Thoracic aorta (tissue), 2 donors: ENCODE data around the gene ERO1B. TPM values are rescaled to one million over a fixed set of nuclear protein-coding genes. Genes with fewer than 3 reads are reported as not detected.

Experiments
- ATAC-seq: fragments of 150-250 bp; one replicate; pipeline ENCODE4 v1.8.0; 2017; ENCODE audit warnings: low read depth; ENCODE audit not compliant: insufficient number of reproducible peaks, low FRiP score
- DNase-seq: peaks from one replicate; pipeline ENCODE4 v3.0.0-alpha.2; 2020; ENCODE audit warnings: low spot score
- H3K27ac ChIP-seq, 2 donors: fragments of 200-600 bp; sonication (generic); 1 replicate in 1 of 2; 2 replicates in 1 of 2; pipeline ENCODE4 v1.5.1; 2016; ENCODE audit warnings: mild to moderate bottlenecking in 2 of 2, moderate library complexity in 2 of 2
- H3K27me3 ChIP-seq: fragments of 200-600 bp; sonication (generic); replicated peaks from 2 replicates; pipeline ENCODE4 v1.6.0; 2016; ENCODE audit warnings: mild to moderate bottlenecking; ENCODE audit not compliant: insufficient read depth
- H3K36me3 ChIP-seq: fragments of 200-600 bp; sonication (generic); one replicate; pipeline ENCODE4 v1.5.1; 2016
- H3K4me1 ChIP-seq, 2 donors: fragments of 200-600 bp; sonication (generic); 1 replicate in 1 of 2; 2 replicates in 1 of 2; pipeline versions ENCODE4 v1.5.1 to v1.6.0; 2016; ENCODE audit warnings: low read depth in 2 of 2, mild to moderate bottlenecking in 1 of 2; ENCODE audit not compliant: control insufficient read depth in 1 of 2
- H3K4me3 ChIP-seq: fragments of 200-600 bp; sonication (generic); 2 replicates; pipeline ENCODE4 v1.5.1; 2016; ENCODE audit warnings: mild to moderate bottlenecking
- H3K9me3 ChIP-seq: fragments of 200-600 bp; sonication (generic); 2 replicates; pipeline ENCODE4 v1.5.1; 2016
- total RNA-seq, 2 donors: library from RNA; depleted of rRNA; stranded (reverse); fragments of >200 nt; gene quantifications; one replicate each; pipeline versions ENCODE4 v1.1.0 to v1.2.3, GENCODE V29; 2016
- TF ChIP-seq, protein P1 (sequence below): fragments of 200-600 bp; sonication (generic); IDR thresholded peaks from one replicate; pipeline ENCODE4 v1.5.1; 2019; ENCODE audit warnings: antibody characterized with exemption

Gene ERO1B
- total RNA-seq, 2 donors from 2014 or later, result 20.8 to 33.3 TPM

DNA sequence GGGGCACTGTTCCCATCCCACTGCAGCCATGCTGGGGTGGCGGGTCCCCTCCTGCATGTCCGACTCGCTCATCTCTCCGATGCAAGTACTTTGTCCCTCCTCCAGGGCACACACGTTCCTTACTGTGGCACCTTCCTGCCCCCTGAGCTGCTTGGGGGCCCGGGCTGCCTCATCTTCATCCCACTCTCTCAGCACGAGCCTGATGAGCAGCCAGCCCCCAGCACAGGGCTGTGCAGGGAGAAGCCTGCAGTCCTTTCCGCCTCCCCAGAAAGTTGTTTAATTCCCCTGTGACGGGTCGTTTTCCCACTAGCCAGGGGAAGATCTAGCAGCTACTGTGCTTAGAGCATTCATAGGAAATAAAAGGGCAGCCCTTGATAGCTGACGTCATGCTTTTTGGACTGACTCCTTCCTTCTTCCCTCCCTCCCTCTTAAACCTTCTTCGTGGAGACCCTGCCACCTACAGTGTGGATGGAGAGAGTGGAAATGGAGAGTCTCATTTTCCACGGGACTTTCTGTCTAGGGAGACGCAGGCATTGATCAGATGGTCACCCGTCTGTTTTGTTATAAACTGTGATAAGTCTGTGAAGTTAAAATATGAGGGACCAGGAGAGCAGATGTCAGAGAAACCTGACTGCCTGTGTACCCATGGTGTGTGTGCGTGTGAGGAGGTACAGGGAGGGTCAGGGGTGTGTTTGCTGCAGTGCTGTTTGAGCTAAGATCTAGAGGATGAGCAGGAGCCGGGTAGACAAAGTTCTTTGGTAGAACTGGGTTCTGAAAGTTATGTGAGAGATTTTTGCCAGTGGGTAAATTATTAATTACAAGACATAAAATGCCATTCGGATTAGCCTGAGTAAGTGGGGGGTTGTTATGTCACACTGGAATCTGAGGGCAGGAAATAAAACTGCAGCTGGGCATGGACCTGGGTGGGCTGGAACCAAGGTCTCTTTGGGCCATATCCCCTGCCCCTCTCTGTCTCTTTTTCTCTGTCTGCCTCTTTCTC, 105.1 kb downstream of the ERO1B start:
- Histone ChIP-seq H3K4me3 (no peak overlapping the region), H3K36me3 (peaks cover 8% of the 10 kb centered on the region), H3K9me3 (no peaks in the 10 kb centered on the region), H3K27ac (no peak overlapping the region), H3K27me3 (no peaks in the 10 kb centered on the region), H3K4me1 (peaks cover 0 to 3% of the 10 kb centered on the region in 2 donors)
- ATAC-seq (no peak), DNase-seq (no peak)
- TF ChIP-seq, protein P1, sequence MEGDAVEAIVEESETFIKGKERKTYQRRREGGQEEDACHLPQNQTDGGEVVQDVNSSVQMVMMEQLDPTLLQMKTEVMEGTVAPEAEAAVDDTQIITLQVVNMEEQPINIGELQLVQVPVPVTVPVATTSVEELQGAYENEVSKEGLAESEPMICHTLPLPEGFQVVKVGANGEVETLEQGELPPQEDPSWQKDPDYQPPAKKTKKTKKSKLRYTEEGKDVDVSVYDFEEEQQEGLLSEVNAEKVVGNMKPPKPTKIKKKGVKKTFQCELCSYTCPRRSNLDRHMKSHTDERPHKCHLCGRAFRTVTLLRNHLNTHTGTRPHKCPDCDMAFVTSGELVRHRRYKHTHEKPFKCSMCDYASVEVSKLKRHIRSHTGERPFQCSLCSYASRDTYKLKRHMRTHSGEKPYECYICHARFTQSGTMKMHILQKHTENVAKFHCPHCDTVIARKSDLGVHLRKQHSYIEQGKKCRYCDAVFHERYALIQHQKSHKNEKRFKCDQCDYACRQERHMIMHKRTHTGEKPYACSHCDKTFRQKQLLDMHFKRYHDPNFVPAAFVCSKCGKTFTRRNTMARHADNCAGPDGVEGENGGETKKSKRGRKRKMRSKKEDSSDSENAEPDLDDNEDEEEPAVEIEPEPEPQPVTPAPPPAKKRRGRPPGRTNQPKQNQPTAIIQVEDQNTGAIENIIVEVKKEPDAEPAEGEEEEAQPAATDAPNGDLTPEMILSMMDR, result no peak

DNA sequence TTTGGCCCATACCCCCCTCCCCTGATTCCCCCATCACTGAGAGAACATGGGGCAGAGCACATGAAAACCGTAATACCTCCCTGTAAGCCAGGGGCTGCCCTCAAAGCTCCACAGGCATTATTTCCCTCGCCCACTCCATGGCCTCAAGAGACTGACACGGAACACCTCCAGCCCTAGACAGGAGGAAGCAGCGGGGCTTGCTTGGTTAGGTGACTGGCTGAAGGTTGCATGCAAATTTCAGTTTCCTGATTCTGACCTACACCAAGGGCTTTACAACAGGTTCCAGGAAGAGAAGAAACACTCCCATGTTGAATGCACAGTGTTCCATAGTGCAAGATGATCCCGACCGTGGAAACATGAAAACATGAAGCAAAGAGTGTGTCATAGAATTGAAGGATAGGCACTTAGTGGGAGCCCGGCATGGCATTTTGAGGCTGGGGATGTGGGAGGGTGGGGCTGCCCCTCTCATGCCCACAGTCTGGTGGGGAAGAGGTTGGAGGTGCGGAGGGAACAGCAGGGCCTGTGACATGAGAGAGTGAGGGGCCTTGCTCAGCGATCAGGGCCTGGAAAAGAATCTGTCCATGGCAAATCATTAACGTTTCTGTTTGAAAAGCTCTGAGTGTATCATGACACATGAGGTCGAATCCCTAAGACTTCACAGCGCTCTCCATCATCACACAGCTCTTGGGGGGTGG, 106.0 kb downstream of the ERO1B start:
- TF ChIP-seq, protein P1, result no peak

DNA sequence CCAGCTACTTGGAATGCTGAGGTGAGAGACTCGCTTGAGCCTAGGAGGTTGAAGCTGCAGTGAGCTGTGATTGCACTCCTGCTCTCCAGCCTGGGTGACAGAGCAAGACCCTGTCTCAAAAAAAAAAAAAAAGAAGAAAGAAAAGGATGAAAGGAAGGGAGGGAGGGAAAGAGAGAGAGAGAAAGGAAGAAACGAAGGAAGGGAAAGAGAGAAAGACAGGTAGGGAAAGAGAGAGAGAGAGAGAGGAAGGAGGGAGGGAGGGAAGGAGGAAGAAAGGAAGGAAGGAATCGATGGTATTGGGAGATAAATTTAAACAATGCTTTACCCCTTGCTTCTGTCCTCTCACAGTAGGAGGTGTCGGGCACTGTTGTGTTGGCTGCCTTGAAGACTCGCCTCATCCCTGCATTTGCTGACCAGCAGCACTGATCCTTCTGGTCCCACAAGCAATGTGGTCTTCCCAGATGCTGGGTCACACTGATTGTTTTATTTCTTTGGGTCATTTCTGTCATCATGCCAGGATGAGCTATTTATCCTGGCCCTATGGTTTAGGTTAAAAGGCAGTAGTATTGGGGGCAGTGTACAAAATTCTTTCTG, 108.5 kb downstream of the ERO1B start:
- Histone ChIP-seq H3K4me3 (no peak overlapping the region), H3K27ac (no peak overlapping the region), H3K27me3 (no peaks in the 10 kb centered on the region), H3K9me3 (no peaks in the 10 kb centered on the region), H3K36me3 (no peaks in the 10 kb centered on the region), H3K4me1 (peaks cover 0 to 3% of the 10 kb centered on the region in 2 donors)
- DNase-seq (no peak), ATAC-seq (no peak)
- TF ChIP-seq, protein P1, result no peak

More for the DNA sequence above, 106.0 kb downstream of the ERO1B start:
- ATAC-seq, result no peak
- DNase-seq, result no peak
- H3K4me3 ChIP-seq, result no peak overlapping the region
- H3K9me3 ChIP-seq, result no peaks in the 10 kb centered on the region
- H3K4me1 ChIP-seq, result peaks cover 0 to 3% of the 10 kb centered on the region in 2 donors
- no peak overlapping the region for H3K27ac ChIP-seq
- H3K27me3 ChIP-seq, result no peaks in the 10 kb centered on the region
- peaks cover 8% of the 10 kb centered on the region for H3K36me3 ChIP-seq

DNA sequence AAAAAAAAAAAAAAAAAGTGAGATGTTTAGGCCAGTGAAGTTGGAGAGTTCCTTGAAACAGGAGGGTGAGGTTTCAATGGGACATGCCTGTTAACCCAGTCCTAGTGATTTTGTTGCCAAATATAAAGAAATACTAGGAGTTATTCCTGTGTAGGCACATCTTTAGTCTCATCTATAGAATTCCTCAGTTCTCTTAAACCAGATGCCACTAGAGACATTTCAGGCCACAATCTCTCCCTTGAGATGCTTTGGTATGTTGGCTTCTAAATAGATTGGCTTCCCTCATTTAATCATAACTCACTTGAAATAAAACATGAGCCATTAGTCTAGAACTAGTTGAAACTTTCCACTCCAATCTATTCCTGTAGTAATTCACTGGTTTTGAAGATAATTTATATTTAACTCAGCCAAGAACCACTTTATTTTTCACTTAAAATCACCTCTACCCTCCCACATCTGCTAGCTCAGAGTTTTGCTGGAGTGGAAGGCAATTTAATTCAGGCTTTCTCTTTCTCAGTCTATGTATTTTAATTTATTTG, 109.6 kb downstream of the ERO1B start:
- no peak overlapping the region for H3K27ac ChIP-seq
- peaks cover 0 to 3% of the 10 kb centered on the region in 2 donors for H3K4me1 ChIP-seq
- H3K4me3 ChIP-seq, result no peak overlapping the region
- DNase-seq (no peak), ATAC-seq (no peak)
- H3K27me3 ChIP-seq, result no peaks in the 10 kb centered on the region
- TF ChIP-seq, protein P1, result no peak
- H3K9me3 ChIP-seq, result no peaks in the 10 kb centered on the region
- no peaks in the 10 kb centered on the region for H3K36me3 ChIP-seq
